Neural cell (in vitro differentiated cells): Measurements from ENCODE around the gene CCNE1. TPM values are rescaled to one million over a fixed set of nuclear protein-coding genes. Genes with fewer than 3 reads are reported as not detected.

ENCODE experiments used
- H2AFZ ChIP-seq: fragments of 200-600, 300-800 bp; sonication (generic), shearing (Covaris generic); 2 replicates; pipeline ENCODE4 v1.6.0; 2014; ENCODE audit warnings: low read depth, mild to moderate bottlenecking, antibody characterized with exemption, low read length, moderate library complexity
- H3F3A ChIP-seq: fragments of 200-600 bp; shearing (Covaris generic); 2 replicates; pipeline ENCODE4 v1.6.1; 2016; ENCODE audit warnings: mild to moderate bottlenecking, moderate library complexity, mixed read lengths, antibody characterized with exemption, low read length; ENCODE audit not compliant: insufficient read depth, poor library complexity, severe bottlenecking
- H3K27ac ChIP-seq: fragments of 200-600, 300-800 bp; sonication (generic), shearing (Covaris generic); 2 replicates; pipeline ENCODE4 v1.5.1; 2014; ENCODE audit warnings: mild to moderate bottlenecking, low read length, moderate library complexity
- H3K27me3 ChIP-seq: fragments of 300-800, 200-600 bp; sonication (generic), shearing (Covaris generic); 2 replicates; pipeline ENCODE4 v1.6.0; 2014; ENCODE audit warnings: mild to moderate bottlenecking, low read depth, low read length, moderate library complexity; ENCODE audit not compliant: insufficient read depth
- H3K36me3 ChIP-seq: fragments of 300-800, 200-600 bp; sonication (generic), shearing (Covaris generic); 2 replicates; pipeline ENCODE4 v1.5.1; 2014; ENCODE audit warnings: mild to moderate bottlenecking, antibody characterized with exemption, low read length, moderate library complexity; ENCODE audit not compliant: insufficient read depth
- H3K4me2 ChIP-seq: fragments of 300-800, 200-600 bp; sonication (generic), shearing (Covaris generic); 2 replicates; pipeline ENCODE4 v1.6.0; 2014; ENCODE audit warnings: mild to moderate bottlenecking, low read length
- H3K4me3 ChIP-seq: fragments of 300-800, 200-600 bp; sonication (generic), shearing (Covaris generic); 2 replicates; pipeline ENCODE4 v1.5.1; 2014; ENCODE audit warnings: mild to moderate bottlenecking, low read length, moderate library complexity
- H3K79me2 ChIP-seq: fragments of 200-600 bp; shearing (Covaris generic); replicated peaks from 2 replicates; pipeline ENCODE4 v1.6.0; 2014; ENCODE audit warnings: mild to moderate bottlenecking, low read length, moderate library complexity; ENCODE audit not compliant: insufficient read depth
- H3K9ac ChIP-seq: fragments of 300-800, 200-600 bp; sonication (generic), shearing (Covaris generic); 2 replicates; pipeline ENCODE4 v1.6.1; 2016; ENCODE audit warnings: mild to moderate bottlenecking, low read length, mixed read lengths
- H3K9me2 ChIP-seq: fragments of 200-600 bp; shearing (Covaris generic); 2 replicates; pipeline ENCODE4 v1.6.1; 2016; ENCODE audit warnings: mild to moderate bottlenecking, low read length, mixed read lengths; ENCODE audit not compliant: insufficient read depth
- H3K9me3 ChIP-seq: fragments of 200-600, 300-800 bp; sonication (generic), shearing (Covaris generic); 2 replicates; pipeline ENCODE4 v1.6.1; 2016; ENCODE audit warnings: mild to moderate bottlenecking, mixed run types, low read length, moderate library complexity, mixed read lengths
- H4K20me1 ChIP-seq: fragments of 200-600 bp; shearing (Covaris generic); 2 replicates; pipeline ENCODE4 v1.6.1; 2016; ENCODE audit warnings: mild to moderate bottlenecking, mixed run types; ENCODE audit not compliant: insufficient read depth
- EP300 ChIP-seq: fragments of 450-650 bp; conservative IDR thresholded peaks from 2 replicates; pipeline ENCODE4 v1.6.1; 2014; ENCODE audit warnings: antibody characterized with exemption, mild to moderate bottlenecking, moderate library complexity; ENCODE audit not compliant: poor library complexity, severe bottlenecking
- EZH2 ChIP-seq: fragments of 200-600, 300-800 bp; shearing (Covaris generic), sonication (generic); IDR thresholded peaks from 2 replicates; pipeline ENCODE4 v1.6.1; 2014; ENCODE audit warnings: antibody characterized with exemption, low read length, borderline replicate concordance, mild to moderate bottlenecking; ENCODE audit not compliant: insufficient read depth, poor library complexity, severe bottlenecking
- MXI1 ChIP-seq: fragments of 450-650 bp; conservative IDR thresholded peaks from 2 replicates; pipeline ENCODE4 v1.6.1; 2014; ENCODE audit warnings: antibody characterized with exemption, mild to moderate bottlenecking; ENCODE audit not compliant: poor library complexity, severe bottlenecking
- POLR2AphosphoS5 ChIP-seq: IDR thresholded peaks from 2 replicates; pipeline ENCODE4 v1.6.1; 2012
- RAD21 ChIP-seq: fragments of 450-650 bp; conservative IDR thresholded peaks from 2 replicates; pipeline ENCODE4 v1.6.1; 2014; ENCODE audit warnings: antibody characterized with exemption, mild to moderate bottlenecking, moderate library complexity
- SMC3 ChIP-seq: fragments of 450-650 bp; conservative IDR thresholded peaks from 2 replicates; pipeline ENCODE4 v1.6.1; 2014; ENCODE audit warnings: antibody characterized with exemption, mild to moderate bottlenecking, moderate library complexity; ENCODE audit not compliant: poor library complexity
- TAF1 ChIP-seq: IDR thresholded peaks from 2 replicates; pipeline ENCODE4 v1.6.1; 2012; ENCODE audit warnings: low read depth
- polyA plus RNA-seq: library from polyadenylated mRNA; depleted of rRNA; stranded (reverse); fragments of >200 nt; gene quantifications from 2 replicates; pipeline ENCODE4 v1.2.3, GENCODE V29; 2014
- TF ChIP-seq, protein P1 (sequence below): fragments of 450-650 bp; IDR thresholded peaks from 2 replicates; pipeline ENCODE4 v1.5.1; 2014; ENCODE audit warnings: antibody characterized with exemption, mild to moderate bottlenecking, moderate library complexity; ENCODE audit not compliant: poor library complexity, severe bottlenecking
- TF ChIP-seq, protein P2 (sequence below): IDR thresholded peaks from 2 replicates; pipeline ENCODE4 v1.6.1; 2012; ENCODE audit warnings: borderline replicate concordance

CCNE1 gene
- polyA plus RNA-seq, 1 donor from 2014 or later, result 4.1 TPM

- H3K27ac ChIP-seq, result no peak overlapping the region
- H3K79me2 ChIP-seq, result no peaks in the 10 kb centered on the region
- no peak overlapping the region for H3K4me3 ChIP-seq
- no peaks in the 10 kb centered on the region for H3F3A ChIP-seq
- H3K9ac ChIP-seq, result no peak overlapping the region
- no peaks in the 10 kb centered on the region for H3K9me2 ChIP-seq
- no peak overlapping the region for H2AFZ ChIP-seq
- no peaks in the 10 kb centered on the region for H3K27me3 ChIP-seq
- H3K9me3 ChIP-seq, result no peaks in the 10 kb centered on the region
- no peak overlapping the region for H3K4me2 ChIP-seq
- no peaks in the 10 kb centered on the region for H3K36me3 ChIP-seq
- no peak for TF ChIP-seq TAF1
- no peak for TF ChIP-seq POLR2AphosphoS5
- TF ChIP-seq RAD21, result no peak
- TF ChIP-seq EZH2, result no peak
- TF ChIP-seq, protein P1, sequence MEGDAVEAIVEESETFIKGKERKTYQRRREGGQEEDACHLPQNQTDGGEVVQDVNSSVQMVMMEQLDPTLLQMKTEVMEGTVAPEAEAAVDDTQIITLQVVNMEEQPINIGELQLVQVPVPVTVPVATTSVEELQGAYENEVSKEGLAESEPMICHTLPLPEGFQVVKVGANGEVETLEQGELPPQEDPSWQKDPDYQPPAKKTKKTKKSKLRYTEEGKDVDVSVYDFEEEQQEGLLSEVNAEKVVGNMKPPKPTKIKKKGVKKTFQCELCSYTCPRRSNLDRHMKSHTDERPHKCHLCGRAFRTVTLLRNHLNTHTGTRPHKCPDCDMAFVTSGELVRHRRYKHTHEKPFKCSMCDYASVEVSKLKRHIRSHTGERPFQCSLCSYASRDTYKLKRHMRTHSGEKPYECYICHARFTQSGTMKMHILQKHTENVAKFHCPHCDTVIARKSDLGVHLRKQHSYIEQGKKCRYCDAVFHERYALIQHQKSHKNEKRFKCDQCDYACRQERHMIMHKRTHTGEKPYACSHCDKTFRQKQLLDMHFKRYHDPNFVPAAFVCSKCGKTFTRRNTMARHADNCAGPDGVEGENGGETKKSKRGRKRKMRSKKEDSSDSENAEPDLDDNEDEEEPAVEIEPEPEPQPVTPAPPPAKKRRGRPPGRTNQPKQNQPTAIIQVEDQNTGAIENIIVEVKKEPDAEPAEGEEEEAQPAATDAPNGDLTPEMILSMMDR, result no peak
- no peak for TF ChIP-seq EP300
- TF ChIP-seq MXI1, result no peak
- no peaks in the 10 kb centered on the region for H4K20me1 ChIP-seq
Observed at GRCh38 chr19:29804493-29804892, 7.3 kb upstream of the CCNE1 start.

DNA sequence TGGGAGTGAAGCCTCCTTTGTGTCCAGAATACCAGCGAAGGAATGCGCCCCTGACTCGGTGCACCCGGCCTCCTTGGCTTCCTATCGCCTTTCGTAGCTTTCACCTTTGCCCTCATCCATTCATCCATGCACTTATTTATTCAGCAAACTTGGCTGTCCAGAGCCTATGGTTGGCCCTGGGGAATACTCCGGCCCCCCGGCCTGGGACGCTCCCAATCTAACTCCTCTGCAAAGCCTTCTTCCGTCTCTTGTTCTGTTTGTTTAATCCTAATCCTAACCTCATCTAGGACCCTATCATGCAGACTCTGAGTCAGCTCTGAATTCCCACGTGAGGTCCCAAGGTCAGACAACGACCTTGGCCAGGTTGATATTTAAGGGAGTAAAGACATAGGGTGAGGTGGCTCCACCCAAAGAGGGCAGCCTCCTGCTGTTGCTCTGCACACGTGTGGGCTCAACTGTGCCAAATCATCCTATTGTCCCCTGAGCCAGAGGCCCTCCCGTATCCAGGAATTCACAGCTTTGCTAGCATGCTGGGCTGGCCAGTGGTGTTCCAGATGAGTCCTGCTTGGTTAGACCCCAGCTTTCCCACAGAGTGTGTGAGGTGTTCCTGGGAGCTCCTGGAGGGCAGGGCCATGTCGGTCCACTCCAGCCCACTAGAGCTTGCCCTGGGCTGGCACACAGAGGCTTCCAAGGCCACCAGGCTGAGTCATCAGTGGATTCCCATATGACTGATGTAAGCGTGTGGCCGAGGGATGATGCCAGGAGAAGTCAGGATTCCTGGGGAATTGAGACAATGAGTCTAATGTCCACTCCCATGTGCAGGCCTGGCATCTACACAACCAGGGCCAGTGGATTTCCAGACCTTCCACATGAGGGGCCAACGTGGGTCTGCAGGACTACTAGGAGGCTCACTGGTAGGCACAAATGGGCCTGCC is 6.5 kb upstream of the CCNE1 start:
- no peaks in the 10 kb centered on the region for H3K27me3 ChIP-seq

More for the DNA sequence above, 6.5 kb upstream of the CCNE1 start:
- Histone ChIP-seq H3K9me3 (no peaks in the 10 kb centered on the region), H4K20me1 (no peaks in the 10 kb centered on the region), H3K36me3 (no peaks in the 10 kb centered on the region), H3F3A (no peaks in the 10 kb centered on the region), H3K4me2 (no peak overlapping the region), H3K27ac (no peak overlapping the region), H3K79me2 (no peaks in the 10 kb centered on the region), H3K9ac (no peak overlapping the region), H3K4me3 (no peak overlapping the region), H3K9me2 (no peaks in the 10 kb centered on the region), H2AFZ (no peak overlapping the region)
- no peak for TF ChIP-seq SMC3
- no peak for TF ChIP-seq EP300
- TF ChIP-seq, protein P2, sequence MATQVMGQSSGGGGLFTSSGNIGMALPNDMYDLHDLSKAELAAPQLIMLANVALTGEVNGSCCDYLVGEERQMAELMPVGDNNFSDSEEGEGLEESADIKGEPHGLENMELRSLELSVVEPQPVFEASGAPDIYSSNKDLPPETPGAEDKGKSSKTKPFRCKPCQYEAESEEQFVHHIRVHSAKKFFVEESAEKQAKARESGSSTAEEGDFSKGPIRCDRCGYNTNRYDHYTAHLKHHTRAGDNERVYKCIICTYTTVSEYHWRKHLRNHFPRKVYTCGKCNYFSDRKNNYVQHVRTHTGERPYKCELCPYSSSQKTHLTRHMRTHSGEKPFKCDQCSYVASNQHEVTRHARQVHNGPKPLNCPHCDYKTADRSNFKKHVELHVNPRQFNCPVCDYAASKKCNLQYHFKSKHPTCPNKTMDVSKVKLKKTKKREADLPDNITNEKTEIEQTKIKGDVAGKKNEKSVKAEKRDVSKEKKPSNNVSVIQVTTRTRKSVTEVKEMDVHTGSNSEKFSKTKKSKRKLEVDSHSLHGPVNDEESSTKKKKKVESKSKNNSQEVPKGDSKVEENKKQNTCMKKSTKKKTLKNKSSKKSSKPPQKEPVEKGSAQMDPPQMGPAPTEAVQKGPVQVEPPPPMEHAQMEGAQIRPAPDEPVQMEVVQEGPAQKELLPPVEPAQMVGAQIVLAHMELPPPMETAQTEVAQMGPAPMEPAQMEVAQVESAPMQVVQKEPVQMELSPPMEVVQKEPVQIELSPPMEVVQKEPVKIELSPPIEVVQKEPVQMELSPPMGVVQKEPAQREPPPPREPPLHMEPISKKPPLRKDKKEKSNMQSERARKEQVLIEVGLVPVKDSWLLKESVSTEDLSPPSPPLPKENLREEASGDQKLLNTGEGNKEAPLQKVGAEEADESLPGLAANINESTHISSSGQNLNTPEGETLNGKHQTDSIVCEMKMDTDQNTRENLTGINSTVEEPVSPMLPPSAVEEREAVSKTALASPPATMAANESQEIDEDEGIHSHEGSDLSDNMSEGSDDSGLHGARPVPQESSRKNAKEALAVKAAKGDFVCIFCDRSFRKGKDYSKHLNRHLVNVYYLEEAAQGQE, result no peak
